H1 (cell line): ENCODE results near the gene GNG4. TPM values are rescaled to one million over a fixed set of nuclear protein-coding genes. Genes with fewer than 3 reads are reported as not detected.
A peak's percentile ranks its signal among the peaks of the same experiment; 100 is the strongest.

Experiments used
- CTCF ChIA-PET: fragments of 300-600 bp; sonication (Branson Sonifier 250); formaldehyde crosslinking; loops from one replicate; lab custom pipeline; 2021; ENCODE audit not compliant: partially characterized antibody; lab: Charles Lee
- POLR2A ChIA-PET: fragments of 300-600 bp; sonication (Branson Sonifier 250); formaldehyde crosslinking; loops from one replicate; lab custom pipeline; 2021; ENCODE audit warnings: inconsistent platforms; ENCODE audit not compliant: partially characterized antibody; lab: Charles Lee
- DNase-seq, 2 experiments: peaks; one replicate each; pipeline versions ENCODE4 v3.0.0 to v3.0.0-alpha.2; 2010 to 2022; ENCODE audit warnings: low spot score in 2 of 2, low read depth in 1 of 2, mixed read lengths in 1 of 2
- FAIRE-seq: peaks from 2 replicates; lab custom pipeline; 2011; peaks lifted over from hg19 to GRCh38; lab: Jason Lieb, UNC
- H2AFZ ChIP-seq: 2 replicates; pipeline ENCODE4 v1.8.1; 2012; ENCODE audit warnings: low read length, inconsistent platforms
- H2AK5ac ChIP-seq: 2 replicates; pipeline ENCODE4 v1.6.1; 2013; ENCODE audit warnings: low read depth, low read length
- H2BK120ac ChIP-seq: replicated peaks from 2 replicates; pipeline ENCODE3; 2013; ENCODE audit warnings: low read depth, low read length, inconsistent platforms
- H2BK12ac ChIP-seq: 2 replicates; pipeline ENCODE4 v1.6.1; 2013; ENCODE audit warnings: low read depth, low read length
- H2BK15ac ChIP-seq: 2 replicates; pipeline ENCODE4 v1.6.1; 2013; ENCODE audit warnings: low read length
- H2BK20ac ChIP-seq: 2 replicates; pipeline ENCODE4 v1.6.1; 2013; ENCODE audit warnings: low read length
- H2BK5ac ChIP-seq: 2 replicates; pipeline ENCODE4 v1.6.1; 2013; ENCODE audit warnings: low read depth, low read length
- H3K14ac ChIP-seq: 2 replicates; pipeline ENCODE4 v1.6.1; 2013; ENCODE audit warnings: inconsistent platforms; ENCODE audit not compliant: insufficient read length
- H3K18ac ChIP-seq: 2 replicates; pipeline ENCODE4 v1.6.1; 2013; ENCODE audit warnings: low read length; ENCODE audit errors: extremely low read depth
- H3K23ac ChIP-seq: 2 replicates; pipeline ENCODE4 v1.6.1; 2013; ENCODE audit warnings: inconsistent platforms; ENCODE audit not compliant: insufficient read length
- H3K23me2 ChIP-seq: 2 replicates; pipeline ENCODE4 v1.6.1; 2013; ENCODE audit warnings: low read depth, low read length
- H3K27ac ChIP-seq: 2 replicates; pipeline ENCODE4 v1.6.1; 2011; ENCODE audit warnings: low read depth, low read length, inconsistent platforms
- H3K27me3 ChIP-seq, 4 experiments: replicated peaks in 1 of 4; 1 replicate in 1 of 4; 2 replicates in 3 of 4; pipeline versions ENCODE4 v1.6.1 to v1.8.1; 2011 to 2013; ENCODE audit warnings: low read length in 3 of 4, mild to moderate bottlenecking in 3 of 4, inconsistent platforms in 2 of 4, mixed read lengths in 2 of 4, moderate library complexity in 1 of 4; ENCODE audit not compliant: control insufficient read depth in 3 of 4, insufficient read depth in 3 of 4; ENCODE audit errors: extremely low read depth in 1 of 4
- H3K36me3 ChIP-seq, 4 experiments: 2 replicates each; pipeline versions ENCODE4 v1.6.1 to v1.8.1; 2011 to 2013; ENCODE audit warnings: mild to moderate bottlenecking in 4 of 4, low read length in 3 of 4, moderate library complexity in 2 of 4, control low read depth in 1 of 4, inconsistent platforms in 1 of 4; ENCODE audit not compliant: insufficient read depth in 4 of 4, control insufficient read depth in 2 of 4
- H3K4ac ChIP-seq: replicated peaks from 2 replicates; pipeline ENCODE3; 2013; ENCODE audit warnings: low read length, low read depth, mixed read lengths, inconsistent platforms; ENCODE audit not compliant: insufficient read length
- H3K4me1 ChIP-seq, 4 experiments: replicated peaks in 1 of 4; 1 replicate in 1 of 4; 2 replicates in 3 of 4; pipeline versions ENCODE4 v1.6.1 to v1.8.1; 2011 to 2013; ENCODE audit warnings: low read length in 3 of 4, inconsistent platforms in 2 of 4, mixed read lengths in 1 of 4; ENCODE audit not compliant: insufficient read depth in 4 of 4, control insufficient read depth in 3 of 4
- H3K4me2 ChIP-seq, 2 experiments: 2 replicates each; pipeline versions ENCODE4 v1.6.1 to v1.8.1; 2011 to 2013; ENCODE audit warnings: low read depth in 2 of 2, low read length in 2 of 2, control low read depth in 1 of 2, inconsistent platforms in 1 of 2, mild to moderate bottlenecking in 1 of 2; ENCODE audit not compliant: insufficient read depth in 1 of 2
- H3K4me3 ChIP-seq, 4 experiments: fragments of 200-600, 300-600 bp in 1 of 4; sonication (generic), shearing (Covaris generic), sonication (Bioruptor Twin) in 1 of 4; 2 replicates each; pipeline versions ENCODE4 v1.5.1 to v1.8.1; 2011 to 2016; ENCODE audit warnings: low read length in 4 of 4, low read depth in 3 of 4, control low read depth in 2 of 4, inconsistent platforms in 2 of 4, mild to moderate bottlenecking in 2 of 4, mixed read lengths in 1 of 4, moderate library complexity in 1 of 4; ENCODE audit not compliant: insufficient read depth in 2 of 4; ENCODE audit errors: extremely low read depth in 1 of 4
- H3K56ac ChIP-seq: replicated peaks from 2 replicates; pipeline ENCODE3; 2013; ENCODE audit warnings: low read depth, mild to moderate bottlenecking, mixed read lengths, low read length, inconsistent platforms; ENCODE audit not compliant: insufficient read length
- H3K79me1 ChIP-seq: 2 replicates; pipeline ENCODE4 v1.6.1; 2013; ENCODE audit warnings: low read depth, low read length, control low read depth
- H3K79me2 ChIP-seq, 2 experiments: 2 replicates each; pipeline versions ENCODE4 v1.6.1 to v1.8.1; 2012 to 2013; ENCODE audit warnings: low read length in 2 of 2, mild to moderate bottlenecking in 2 of 2, inconsistent platforms in 1 of 2; ENCODE audit not compliant: insufficient read depth in 2 of 2, control insufficient read depth in 1 of 2
- H3K9ac ChIP-seq, 4 experiments: replicated peaks in 1 of 4; 1 replicate in 1 of 4; 2 replicates in 3 of 4; pipeline versions ENCODE4 v1.6.1 to v1.8.1; 2011 to 2013; ENCODE audit warnings: low read depth in 3 of 4, low read length in 3 of 4, control low read depth in 2 of 4, mild to moderate bottlenecking in 2 of 4, moderate library complexity in 2 of 4, inconsistent platforms in 1 of 4; ENCODE audit errors: extremely low read depth in 1 of 4
- H3K9me3 ChIP-seq, 2 experiments: 2 replicates each; pipeline versions ENCODE4 v1.6.1 to v1.8.1; 2012 to 2013; ENCODE audit warnings: mild to moderate bottlenecking in 2 of 2, moderate library complexity in 2 of 2, control low read depth in 1 of 2, inconsistent platforms in 1 of 2, low read depth in 1 of 2, low read length in 1 of 2, mixed read lengths in 1 of 2; ENCODE audit not compliant: insufficient read depth in 2 of 2
- H4K20me1 ChIP-seq, 2 experiments: replicated peaks in 1 of 2; 2 replicates each; pipeline versions ENCODE3 to v1.8.1; 2011 to 2013; ENCODE audit warnings: inconsistent platforms in 2 of 2, low read length in 2 of 2, mild to moderate bottlenecking in 1 of 2; ENCODE audit not compliant: insufficient read depth in 2 of 2, control insufficient read depth in 1 of 2
- H4K5ac ChIP-seq: 2 replicates; pipeline ENCODE4 v1.6.1; 2013; ENCODE audit warnings: low read length, low read depth, mixed read lengths, inconsistent platforms; ENCODE audit not compliant: insufficient read length
- H4K8ac ChIP-seq: 2 replicates; pipeline ENCODE4 v1.8.0; 2013; ENCODE audit warnings: mild to moderate bottlenecking, moderate library complexity, low read length, inconsistent platforms; ENCODE audit not compliant: insufficient read depth; ENCODE audit errors: extremely low read depth
- H4K91ac ChIP-seq: replicated peaks from 2 replicates; pipeline ENCODE3; 2013; ENCODE audit warnings: low read length, mixed read lengths, inconsistent platforms; ENCODE audit not compliant: insufficient read length
- FOSL1 ChIP-seq: IDR thresholded peaks from 2 replicates; pipeline ENCODE4 v1.6.1; 2011; ENCODE audit warnings: mild to moderate bottlenecking, low read depth, low read length, moderate library complexity; ENCODE audit not compliant: insufficient read depth
- HDAC2 ChIP-seq, 2 experiments: fragments of 300-600 bp in 1 of 2; sonication (generic) in 1 of 2; IDR thresholded peaks; 2 replicates each; pipeline ENCODE4 v1.6.1; 2011 to 2012; ENCODE audit warnings: low read depth in 2 of 2, low read length in 2 of 2, mild to moderate bottlenecking in 2 of 2, moderate library complexity in 2 of 2, borderline replicate concordance in 1 of 2, inconsistent platforms in 1 of 2
- HDAC6 ChIP-seq: IDR thresholded peaks from one replicate; pipeline ENCODE4 v1.7.1; 2012; ENCODE audit warnings: low read depth, mild to moderate bottlenecking, inconsistent platforms, low read length, moderate library complexity
- JUN ChIP-seq: IDR thresholded peaks from 2 replicates; pipeline ENCODE4 v1.6.1; 2011; ENCODE audit warnings: low read depth, mild to moderate bottlenecking, improper control_type of control experiment, low read length
- KDM1A ChIP-seq: fragments of 200-600, 300-600 bp; sonication (generic); IDR thresholded peaks from 2 replicates; pipeline ENCODE4 v1.7.1; 2016; ENCODE audit warnings: mild to moderate bottlenecking, low read length, borderline replicate concordance
- KDM5A ChIP-seq: fragments of 200-600 bp; IDR thresholded peaks from 2 replicates; pipeline ENCODE4 v1.7.1; 2012; ENCODE audit warnings: mild to moderate bottlenecking, low read length, inconsistent platforms, mixed read lengths
- TCF12 ChIP-seq: IDR thresholded peaks from 2 replicates; pipeline ENCODE4 v1.6.1; 2011; ENCODE audit warnings: low read depth, mild to moderate bottlenecking, low read length
- WGBS, 2 experiments: shearing (Covaris generic) in 1 of 2; methylation state at CpG; one replicate each; pipeline versions ENCODE4 v1.1.6 to v1.1.7; 2013 to 2015; ENCODE audit warnings: low lambda C conversion rate in 2 of 2, mixed read lengths in 2 of 2, inconsistent platforms in 1 of 2, low coverage in 1 of 2, missing lambda C conversion rate in 1 of 2; ENCODE audit not compliant: insufficient replicate concordance in 2 of 2, insufficient coverage in 1 of 2, insufficient read length in 1 of 2; ENCODE audit errors: extremely low coverage in 1 of 2, missing lambda C conversion rate in 1 of 2; 5-methylcytosine and 5-hydroxymethylcytosine counted together
- polyA plus RNA-seq, 7 experiments: library from polyadenylated mRNA; depleted of rRNA in 3 of 7; stranded (reverse) in 5 of 7; unstranded in 2 of 7; fragments of >200 nt in 5 of 7; fragments of 200-250 nt in 2 of 7; gene quantifications; 1 replicate in 5 of 7; 2 replicates in 1 of 7; 4 replicates in 1 of 7; pipeline versions ENCODE4 v1.2.1 to v1.2.3, GENCODE V29; 2011 to 2013; ENCODE audit warnings: missing spikeins in 2 of 7, mixed read lengths in 2 of 7
- total RNA-seq: library from RNA; stranded (reverse); fragmentation: NEBNext Ultra II Directional; extraction: Animal tissue kit (Norgen Biotek cat#: 25700); gene quantifications from 2 replicates; pipeline ENCODE4 v1.2.1, GENCODE V29; 2021
- TF ChIP-seq, protein P1 (sequence below): IDR thresholded peaks from 2 replicates; pipeline ENCODE4 v1.6.1; 2012; ENCODE audit warnings: low read length, inconsistent platforms
- TF ChIP-seq, protein P2 (sequence below): IDR thresholded peaks from 2 replicates; pipeline ENCODE4 v1.6.1; 2011; ENCODE audit warnings: low read length, improper control_type of control experiment

Gene GNG4
- total and polyA plus RNA-seq, 2 of the 8 experiments (the other 6 are each of a cell fraction or from before 2014, with no cell fraction given): 95.5 to 96.8 TPM

DNA sequence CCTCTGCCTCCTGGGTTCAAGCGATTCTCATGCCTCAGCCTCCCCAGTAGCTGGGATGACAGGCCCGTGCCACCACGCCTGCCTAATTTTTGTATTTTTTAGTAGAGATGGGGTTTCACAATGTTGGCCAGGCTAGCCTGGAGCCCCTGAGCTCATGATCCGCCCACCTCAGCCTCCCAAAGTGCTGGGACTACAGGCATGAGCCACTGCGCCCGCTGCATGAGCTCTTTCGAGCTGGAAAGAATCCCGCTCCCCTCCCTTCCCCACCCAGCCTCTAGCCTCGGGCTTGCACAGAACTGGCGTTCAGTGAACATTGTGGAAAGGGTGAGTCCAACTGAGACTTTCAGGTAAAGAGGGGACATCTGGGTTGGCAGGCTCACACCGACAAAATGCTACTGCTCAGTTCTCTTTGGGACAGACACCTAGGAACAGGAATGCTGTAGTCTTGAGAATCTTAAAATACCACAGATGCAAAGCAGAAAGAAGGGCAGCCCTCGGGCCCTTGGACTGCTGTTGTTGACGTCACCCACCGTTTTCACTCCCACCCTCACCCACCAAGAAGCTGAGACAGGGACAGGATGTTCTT is 9.7 kb upstream of the GNG4 start:
- Histone ChIP-seq H3K23ac (no peak overlapping the region), H3K79me1 (no peaks in the 10 kb centered on the region), H3K18ac (no peak overlapping the region), H3K4me3 (no peak overlapping the region), H3K9me3 (no peaks in the 10 kb centered on the region), H3K27me3 (no peaks in the 10 kb centered on the region), H3K14ac (no peak overlapping the region), H2BK15ac (peak overlapping the region; percentile 83; the same call in 1 of the 2 replicates), H3K36me3 (no peaks in the 10 kb centered on the region), H3K23me2 (no peaks in the 10 kb centered on the region), H2BK5ac (no peak overlapping the region; the same call in 1 of the 2 replicates), H4K5ac (no peak overlapping the region), H2BK120ac (no peak overlapping the region), H3K4me1 (peaks cover 4 to 9% (median 7%) of the 10 kb centered on the region in 4 experiments; a peak in 6 of 7 replicates), H3K56ac (no peak overlapping the region), H4K8ac (no peak overlapping the region), H2BK12ac (no peak overlapping the region; the same call in 1 of the 2 replicates), H3K4me2 (no peak overlapping the region), H4K91ac (no peak overlapping the region), H3K27ac (no peak overlapping the region), H3K4ac (no peak overlapping the region), H2AK5ac (no peak overlapping the region), H3K9ac (no peak overlapping the region), H4K20me1 (no peaks in the 10 kb centered on the region), H3K79me2 (no peaks in the 10 kb centered on the region), H2BK20ac (no peak overlapping the region), H2AFZ (no peak overlapping the region; the same call in 1 of the 2 replicates)
- DNase-seq (no peak), FAIRE-seq (no peak)
- ChIA-PET POLR2A (interaction anchor here (0.8 to 1.3 kb wide), 4 partner anchors 9 to 25 kb away, joined by 3 read pairs; no protein-coding TSS in a partner anchor), CTCF (interaction anchor here (0.6 to 2.1 kb wide), 5 partner anchors 11 to 145 kb away, joined by 3 to 9 read pairs (median 4); no protein-coding TSS in a partner anchor)
- WGBS, 2 experiments: 95% methylated on average over 10 of the region's 14 CpGs; no CpG with 5 or more reads in 1 of the 2 experiments
- TF ChIP-seq, protein P1, sequence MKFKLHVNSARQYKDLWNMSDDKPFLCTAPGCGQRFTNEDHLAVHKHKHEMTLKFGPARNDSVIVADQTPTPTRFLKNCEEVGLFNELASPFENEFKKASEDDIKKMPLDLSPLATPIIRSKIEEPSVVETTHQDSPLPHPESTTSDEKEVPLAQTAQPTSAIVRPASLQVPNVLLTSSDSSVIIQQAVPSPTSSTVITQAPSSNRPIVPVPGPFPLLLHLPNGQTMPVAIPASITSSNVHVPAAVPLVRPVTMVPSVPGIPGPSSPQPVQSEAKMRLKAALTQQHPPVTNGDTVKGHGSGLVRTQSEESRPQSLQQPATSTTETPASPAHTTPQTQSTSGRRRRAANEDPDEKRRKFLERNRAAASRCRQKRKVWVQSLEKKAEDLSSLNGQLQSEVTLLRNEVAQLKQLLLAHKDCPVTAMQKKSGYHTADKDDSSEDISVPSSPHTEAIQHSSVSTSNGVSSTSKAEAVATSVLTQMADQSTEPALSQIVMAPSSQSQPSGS: no peak
- TF ChIP-seq TCF12 (no peak), JUN (no peak), KDM1A (no peak), HDAC6 (no peak), FOSL1 (no peak), HDAC2 (IDR thresholded peaks at IDR 0.05; ENCODE audit: borderline replicate concordance in 1 of 2, low read depth in 2 of 2, low read length in 2 of 2) (no peak), KDM5A (no peak)
- TF ChIP-seq, protein P2, sequence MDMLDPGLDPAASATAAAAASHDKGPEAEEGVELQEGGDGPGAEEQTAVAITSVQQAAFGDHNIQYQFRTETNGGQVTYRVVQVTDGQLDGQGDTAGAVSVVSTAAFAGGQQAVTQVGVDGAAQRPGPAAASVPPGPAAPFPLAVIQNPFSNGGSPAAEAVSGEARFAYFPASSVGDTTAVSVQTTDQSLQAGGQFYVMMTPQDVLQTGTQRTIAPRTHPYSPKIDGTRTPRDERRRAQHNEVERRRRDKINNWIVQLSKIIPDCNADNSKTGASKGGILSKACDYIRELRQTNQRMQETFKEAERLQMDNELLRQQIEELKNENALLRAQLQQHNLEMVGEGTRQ: no peak
